Stimulated activated CD8-positive, alpha-beta memory T cell treated with anti-CD3 and anti-CD28 coated beads, Interleukin-7, amount 100 ng/mL, for 48 hours (primary cell): Measurements from ENCODE around the gene ALKBH7.
"Not testable (repeated sequence)": the region's sequence is repeated elsewhere in the genome, so short reads cannot be mapped to it uniquely, and the experiment has no call there.

Experiments used
- DNase-seq, 2 donors: peaks; one replicate each; pipeline ENCODE4 v3.0.0-alpha.2; 2020; ENCODE audit warnings: low read depth in 1 of 2; ENCODE audit errors: extremely low read depth in 1 of 2

ALKBH7 gene

DNA sequence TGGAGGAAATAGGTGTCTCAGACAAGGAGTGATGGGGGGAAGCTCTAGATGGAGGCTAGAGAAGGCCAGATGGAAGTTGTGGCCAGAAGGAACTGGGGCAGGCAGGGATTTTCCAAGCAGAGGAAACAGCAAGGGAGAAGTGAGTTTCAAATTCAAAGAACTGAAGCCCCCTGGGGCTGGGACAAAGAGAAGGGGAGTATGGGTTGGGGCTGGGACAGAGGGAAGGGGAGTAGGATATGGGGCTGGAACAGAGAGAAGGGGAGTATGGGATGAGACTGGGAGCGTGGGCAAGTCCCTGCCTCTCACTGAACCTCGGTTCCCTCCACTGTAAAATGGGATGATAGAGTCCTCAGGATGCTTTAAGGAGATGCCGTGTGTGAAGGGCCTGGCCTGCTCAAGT is 22.2 kb downstream of the ALKBH7 start:
- no peak for DNase-seq

- DNase-seq, result no peak
Measured at GRCh38 chr19:6396305-6396704, 23.7 kb downstream of the ALKBH7 start.

GRCh38 chr19:6400062-6400944 is 27.7 kb downstream of the ALKBH7 start:
- not testable (repeated sequence) for DNase-seq

- no peak for DNase-seq
Measured at GRCh38 chr19:6402058-6402457, 29.5 kb downstream of the ALKBH7 start.

- no peak for DNase-seq
Measured at GRCh38 chr19:6402837-6403608, 30.4 kb downstream of the ALKBH7 start.

DNA sequence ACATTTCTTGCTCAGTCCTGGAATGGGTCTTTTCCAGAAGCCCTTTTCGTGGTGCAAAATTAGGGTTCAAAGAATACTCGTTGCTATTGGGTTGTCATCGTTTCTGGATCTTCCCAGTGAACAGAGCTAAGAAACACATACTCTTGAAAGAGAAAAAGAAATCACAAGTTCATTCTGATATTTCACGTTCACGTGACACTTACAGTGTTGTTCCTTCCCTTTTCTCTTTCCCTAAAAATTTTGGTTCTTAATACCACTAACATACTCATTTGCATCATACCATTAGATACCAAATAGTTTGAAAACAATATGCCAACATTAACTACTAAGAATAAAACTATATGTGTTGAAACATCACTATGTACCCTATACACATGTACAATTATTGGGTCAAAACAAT is 33.8 kb downstream of the ALKBH7 start:
- no peak for DNase-seq

GRCh38 chr19:6409346-6409745 is 36.8 kb downstream of the ALKBH7 start:
- DNase-seq, result no peak

GRCh38 chr19:6412061-6412446 is 39.5 kb downstream of the ALKBH7 start:
- DNase-seq, result no peak

DNA sequence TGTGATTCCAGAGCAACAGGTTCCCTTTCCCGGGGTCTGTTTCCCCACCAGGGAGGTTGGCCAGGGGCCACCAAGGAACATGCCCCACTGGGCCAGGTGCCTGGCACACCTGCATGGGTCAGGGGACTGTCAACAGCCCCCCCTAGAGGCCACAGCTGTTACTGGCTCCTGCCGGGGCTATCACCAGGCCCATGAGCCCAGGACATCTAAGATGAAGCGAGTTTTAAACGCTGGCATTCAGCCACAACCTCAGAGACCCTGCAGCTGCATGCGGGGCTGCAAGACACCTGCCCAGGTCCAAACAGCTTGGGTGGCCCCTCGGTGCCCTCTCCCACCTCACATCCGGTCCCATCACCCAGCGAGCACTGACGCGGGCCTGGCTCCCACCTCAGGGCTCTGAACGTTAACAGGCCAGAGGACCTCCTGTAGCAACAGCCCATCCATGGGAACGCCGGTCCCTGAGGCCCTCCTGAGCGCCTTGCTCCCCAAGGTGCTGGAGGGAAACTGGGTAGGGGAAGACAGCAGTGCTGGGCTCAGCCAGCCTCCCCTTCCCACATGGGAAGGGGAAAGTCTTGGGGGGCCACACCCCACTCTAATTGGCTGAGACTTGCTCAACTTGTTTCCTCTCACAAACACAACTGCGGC is 40.0 kb downstream of the ALKBH7 start:
- no peak for DNase-seq

DNA sequence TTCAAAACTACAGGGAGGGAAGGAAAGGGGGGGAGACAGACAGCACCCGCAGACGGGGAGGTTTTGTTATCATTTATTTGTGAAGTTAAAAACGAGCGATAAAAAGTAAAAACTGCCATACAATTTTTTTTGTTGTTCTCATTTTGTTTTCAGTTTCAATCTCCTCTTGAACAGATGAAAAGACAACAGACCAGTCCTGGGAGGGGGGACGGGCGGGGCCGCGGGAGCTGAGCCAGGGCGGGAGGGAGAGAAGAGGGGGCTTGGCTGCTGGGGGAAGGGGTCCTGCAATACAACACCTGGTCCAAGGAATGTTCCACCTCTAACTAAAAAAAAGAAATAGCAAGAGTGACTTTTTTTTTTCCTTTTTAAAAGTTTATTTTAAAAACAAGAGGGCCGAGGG is 40.7 kb downstream of the ALKBH7 start:
- DNase-seq, result no peak

DNA sequence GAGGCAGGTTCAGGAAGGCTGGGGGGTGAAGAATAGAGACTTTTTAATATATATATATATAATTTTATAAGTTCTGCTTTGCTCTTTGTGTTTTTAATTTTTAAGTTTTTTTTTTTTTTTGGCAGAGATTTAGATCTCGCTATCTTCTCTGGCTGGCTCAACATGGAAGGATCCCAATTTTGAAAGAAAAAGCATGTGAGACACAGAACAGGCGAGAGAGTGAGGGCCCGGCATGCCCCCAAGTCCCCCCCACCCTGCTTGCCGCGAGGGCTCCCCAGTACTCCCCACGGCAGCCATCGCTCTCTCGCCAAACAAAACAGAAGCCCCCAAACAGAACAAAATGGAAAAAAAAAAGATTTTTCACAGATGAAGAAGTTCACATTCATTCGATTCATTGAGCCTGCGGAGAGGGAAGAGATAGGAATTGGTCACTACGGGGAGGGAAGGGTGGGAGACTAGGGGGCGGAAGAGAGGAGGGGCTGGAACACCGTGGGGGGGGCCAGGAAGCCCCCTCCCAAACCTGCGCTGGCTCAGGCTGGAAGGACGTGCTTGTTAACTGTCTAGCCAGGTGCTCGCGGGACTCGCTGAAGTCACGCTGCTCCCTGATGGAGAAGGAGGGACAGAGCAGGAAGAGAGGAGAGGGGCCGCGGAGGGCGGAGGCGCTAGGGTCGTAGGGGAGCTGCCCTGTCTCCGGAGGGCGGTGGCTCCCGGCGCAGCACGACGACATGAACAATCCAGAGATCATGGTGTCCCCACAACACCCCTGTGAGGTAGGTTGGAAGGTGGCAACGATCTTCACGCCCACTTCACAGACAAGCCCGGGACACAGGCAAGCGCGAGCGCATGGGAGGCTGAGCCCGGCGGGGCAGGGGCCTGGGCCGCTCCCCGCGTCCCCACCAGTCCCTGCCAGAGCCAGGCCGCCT is 41.4 kb downstream of the ALKBH7 start:
- DNase-seq, result no peak

GRCh38 chr19:6414793-6415590 is 42.4 kb downstream of the ALKBH7 start:
- DNase-seq, result no peak

GRCh38 chr19:6415591-6416190 is 43.1 kb downstream of the ALKBH7 start:
- no peak for DNase-seq

- no peak for DNase-seq
Measured at GRCh38 chr19:6416658-6417405, 44.2 kb downstream of the ALKBH7 start.

DNA sequence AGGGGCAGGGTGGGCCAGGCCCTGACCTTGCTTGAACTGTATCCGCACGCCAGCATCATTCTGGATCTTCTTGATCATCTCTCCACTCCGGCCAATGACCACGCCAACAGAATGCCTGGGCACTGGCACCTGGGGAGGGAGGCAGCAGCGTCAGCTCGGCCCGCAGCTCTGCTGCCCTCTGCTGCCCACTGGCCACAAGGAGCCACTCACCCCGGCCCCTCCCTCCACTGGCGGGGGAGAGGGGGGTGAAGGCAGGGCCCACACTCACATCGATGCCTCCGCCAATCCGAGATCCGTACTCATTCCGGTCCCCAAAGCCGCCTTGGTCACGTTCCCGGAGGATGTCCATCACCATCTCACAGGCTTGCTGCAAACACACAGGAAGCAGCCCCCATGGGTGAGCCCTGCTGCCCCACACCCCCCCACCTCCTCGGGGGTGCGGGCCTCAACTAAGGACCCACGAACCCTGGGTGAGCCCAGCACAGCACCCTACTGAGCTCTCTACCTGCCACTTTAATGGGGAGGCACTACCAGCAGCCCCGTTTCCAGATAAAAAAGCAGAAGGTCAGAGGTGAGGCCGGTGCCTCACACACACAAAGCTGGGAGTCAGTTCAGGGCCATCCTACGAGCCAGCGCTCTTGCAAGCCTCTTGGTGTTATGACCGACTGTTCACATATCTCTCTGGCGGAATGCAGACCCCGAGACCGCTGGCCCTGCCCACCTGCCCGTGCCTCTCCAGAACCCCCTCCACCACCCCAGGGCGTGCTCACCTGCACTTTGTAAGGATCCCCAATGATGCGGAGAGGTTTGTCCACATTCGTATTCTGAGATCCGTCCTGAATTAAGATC is 45.3 kb downstream of the ALKBH7 start:
- no peak for DNase-seq

DNA sequence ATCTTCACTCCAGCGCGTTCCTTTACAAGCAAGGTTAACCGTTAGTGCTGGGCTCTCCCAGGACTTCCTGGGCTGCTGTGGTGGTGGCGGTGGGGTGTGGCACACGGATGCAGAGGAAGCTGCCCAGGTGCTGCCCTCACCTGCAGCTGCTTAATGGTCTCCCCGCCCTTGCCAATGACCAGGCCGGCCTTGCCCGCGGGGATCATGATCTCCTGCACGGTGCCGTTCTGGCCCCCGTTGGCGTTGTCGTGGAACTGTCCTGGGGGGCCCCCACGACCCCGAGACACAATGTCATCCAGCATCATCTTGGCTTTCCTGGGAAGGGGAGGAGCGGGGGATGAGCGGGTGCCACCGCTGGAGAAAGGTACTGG is 46.0 kb downstream of the ALKBH7 start:
- DNase-seq, result no peak

DNA sequence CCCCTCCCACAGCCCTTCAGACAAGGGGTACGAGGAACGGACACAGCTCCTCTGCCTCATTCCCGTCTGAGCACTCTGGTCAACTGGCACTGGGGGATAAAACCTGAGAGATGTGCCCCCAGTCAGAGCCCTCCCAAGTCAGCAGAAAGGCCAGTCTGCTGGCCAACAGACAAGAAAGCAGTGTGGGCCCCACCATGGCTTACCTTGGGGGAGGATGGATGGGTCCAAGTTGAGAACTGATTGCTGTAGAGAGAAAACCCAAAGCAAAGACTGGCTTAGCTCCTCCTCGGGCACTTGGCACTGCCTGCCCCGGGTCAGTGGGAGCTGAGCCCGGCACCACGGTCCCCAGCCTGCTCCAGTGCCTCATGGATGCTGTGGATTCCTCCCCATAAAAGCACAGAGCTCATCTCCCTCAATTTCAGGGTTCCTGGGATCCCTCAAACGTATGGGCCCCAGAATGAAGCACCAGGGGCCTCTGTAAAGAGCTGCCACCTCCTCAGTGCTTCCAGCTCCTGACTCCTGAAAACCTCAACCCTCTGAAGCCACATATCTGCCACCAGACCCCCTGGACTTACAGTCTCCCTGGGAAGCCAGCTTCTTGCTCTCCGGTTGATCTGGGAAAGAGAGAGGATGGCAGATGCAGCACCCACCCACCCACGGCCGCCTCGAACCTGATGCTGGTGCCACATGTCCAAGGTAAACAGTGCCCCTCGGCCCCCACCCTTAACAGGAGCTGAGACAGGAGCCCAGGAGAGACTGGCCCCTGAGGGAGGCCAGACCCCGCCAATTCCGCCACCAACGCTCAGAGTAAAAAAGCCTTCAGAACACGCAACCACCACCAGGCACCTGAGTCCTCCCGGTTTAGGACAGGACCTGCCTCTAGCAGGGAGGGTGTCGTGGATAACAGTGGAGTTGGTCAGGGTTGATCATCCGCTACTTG is 48.8 kb downstream of the ALKBH7 start:
- DNase-seq, result no peak
